HCT116 (cell line): ENCODE data around the gene NCBP1.

Source experiments
- CTCF ChIP-seq, 3 experiments: fragments of 200-600 bp in 1 of 3; sonication (generic) in 1 of 3; IDR thresholded peaks in 2 of 3; conservative IDR thresholded peaks in 1 of 3; 2 replicates each; pipeline ENCODE4 v1.5.1; 2012 to 2017; ENCODE audit warnings: low read depth in 2 of 3, low read length in 2 of 3, antibody characterized with exemption in 1 of 3, borderline replicate concordance in 1 of 3, control low read depth in 1 of 3, mild to moderate bottlenecking in 1 of 3, mixed read lengths in 1 of 3, mixed run types in 1 of 3, moderate library complexity in 1 of 3; ENCODE audit not compliant: insufficient read depth in 1 of 3
- JUND ChIP-seq: IDR thresholded peaks from 2 replicates; pipeline ENCODE4 v1.6.1; 2012
- POLR2AphosphoS5 ChIP-seq: IDR thresholded peaks from 2 replicates; pipeline ENCODE4 v1.6.1; 2011; ENCODE audit warnings: mild to moderate bottlenecking, low read depth, low read length, moderate library complexity
- REST ChIP-seq: IDR thresholded peaks from 2 replicates; pipeline ENCODE4 v1.6.1; 2012; ENCODE audit warnings: low read depth
- SIN3A ChIP-seq: IDR thresholded peaks from 2 replicates; pipeline ENCODE4 v1.6.1; 2012; ENCODE audit warnings: low read depth

DNA sequence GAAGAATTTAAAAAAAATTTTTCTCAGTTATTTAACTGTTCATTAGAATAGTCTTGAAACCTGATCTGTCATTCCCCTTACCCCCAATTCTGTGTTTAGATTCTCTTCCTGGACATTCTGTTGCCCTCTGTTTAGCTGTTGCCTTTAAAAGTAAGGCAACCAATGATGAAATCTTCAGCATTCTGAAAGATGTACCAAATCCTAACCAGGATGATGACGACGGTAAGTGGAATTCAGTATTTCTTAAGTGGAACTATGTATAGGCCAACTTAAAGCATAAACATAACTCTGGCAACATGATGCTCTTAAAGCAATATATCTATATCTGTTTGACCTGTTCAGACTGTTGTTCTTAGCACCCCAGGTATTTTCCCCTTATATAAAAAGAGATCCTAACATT lies 27.2 kb downstream of the NCBP1 start:
- TF ChIP-seq SIN3A (no peak), JUND (no peak), REST (no peak), POLR2AphosphoS5 (no peak), CTCF (IDR thresholded peaks at IDR 0.05 in 2 of 3, conservative IDR thresholded peaks at IDR 0.05 in 1 of 3; ENCODE audit: borderline replicate concordance in 1 of 3, insufficient read depth in 1 of 3, low read depth in 2 of 3, low read length in 2 of 3) (no peak)
